Measurements from ENCODE around the gene ADCK2. TPM values are rescaled to one million over a fixed set of nuclear protein-coding genes. Genes with fewer than 3 reads are reported as not detected.
A peak's percentile ranks its signal among the peaks of the same experiment; 100 is the strongest.
"Not testable (repeated sequence)": the region's sequence is repeated elsewhere in the genome, so short reads cannot be mapped to it uniquely, and the experiment has no call there.

The ADCK2 gene, protein sequence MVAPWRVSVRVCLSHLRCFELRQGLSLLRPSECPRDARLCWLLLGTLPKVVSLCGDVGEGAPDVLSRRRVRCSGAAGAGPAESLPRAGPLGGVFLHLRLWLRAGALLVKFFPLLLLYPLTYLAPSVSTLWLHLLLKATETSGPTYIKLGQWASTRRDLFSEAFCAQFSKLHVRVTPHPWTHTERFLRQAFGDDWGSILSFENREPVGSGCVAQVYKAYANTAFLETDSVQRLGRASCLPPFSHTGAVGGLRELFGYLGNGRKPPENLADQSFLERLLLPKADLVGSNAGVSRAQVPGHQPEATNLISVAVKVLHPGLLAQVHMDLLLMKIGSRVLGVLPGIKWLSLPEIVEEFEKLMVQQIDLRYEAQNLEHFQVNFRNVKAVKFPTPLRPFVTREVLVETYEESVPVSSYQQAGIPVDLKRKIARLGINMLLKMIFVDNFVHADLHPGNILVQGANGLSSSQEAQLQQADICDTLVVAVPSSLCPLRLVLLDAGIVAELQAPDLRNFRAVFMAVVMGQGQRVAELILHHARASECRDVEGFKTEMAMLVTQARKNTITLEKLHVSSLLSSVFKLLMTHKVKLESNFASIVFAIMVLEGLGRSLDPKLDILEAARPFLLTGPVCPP
- 16.1 and 17.3 TPM in 2 replicates for total RNA-seq (2014; rRNA removed; shearing (Covaris generic))

DNA sequence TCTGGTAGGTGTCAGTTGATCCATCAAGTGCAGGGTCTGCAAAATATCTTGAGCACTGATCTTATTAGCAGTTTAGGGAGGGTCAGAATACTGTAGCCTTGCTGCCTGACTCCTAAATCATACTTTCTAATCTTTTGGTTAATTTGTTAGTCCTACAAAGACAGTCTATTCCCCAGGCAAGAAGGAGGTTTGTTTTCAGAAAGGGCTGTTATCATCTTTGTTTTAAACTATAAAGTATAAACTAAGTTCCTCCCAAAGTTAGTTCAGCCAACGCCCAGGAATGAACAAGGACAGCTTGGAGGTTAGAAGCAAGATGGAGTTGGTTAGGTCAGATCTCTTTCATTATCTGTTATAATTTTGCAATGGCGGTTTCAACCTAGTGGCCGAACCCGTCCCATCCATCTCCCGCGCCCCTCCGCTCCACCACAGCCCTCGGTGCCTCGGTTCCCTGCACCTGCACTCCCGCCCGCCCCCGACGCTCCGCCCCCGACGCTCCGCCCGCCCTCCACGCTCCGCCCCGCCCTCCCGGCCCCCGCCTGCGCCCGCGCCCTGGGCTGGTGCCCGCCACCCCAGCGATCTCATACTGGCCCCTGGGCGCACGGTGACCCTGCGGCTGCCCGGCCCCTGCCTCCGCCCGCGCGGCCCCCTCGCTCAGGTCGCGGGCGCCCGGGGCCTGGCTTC lies at the start of gene ADCK2:
Gene ADCK2, plus strand, starts transcription at position 564 of the 681 bp plus-strand sequence. CDS start 386 bp downstream, outside the sequence.
- Histone ChIP-seq H3K4me3 (peak within 1 kb of the TSS; percentile 68), H3K9me3 (replicated peaks) (no peaks in the 10 kb centered on the region), H3K4me1 (peaks cover 3% of the 10 kb centered on the region; the same call in 1 of the 2 replicates), H3K27ac (no peak within 1 kb of the TSS), H3K36me3 (no peaks in the 10 kb centered on the region), H3K27me3 (no peaks in the 10 kb centered on the region)
- DNase-seq, result peak; percentile 34 to 62

DNA sequence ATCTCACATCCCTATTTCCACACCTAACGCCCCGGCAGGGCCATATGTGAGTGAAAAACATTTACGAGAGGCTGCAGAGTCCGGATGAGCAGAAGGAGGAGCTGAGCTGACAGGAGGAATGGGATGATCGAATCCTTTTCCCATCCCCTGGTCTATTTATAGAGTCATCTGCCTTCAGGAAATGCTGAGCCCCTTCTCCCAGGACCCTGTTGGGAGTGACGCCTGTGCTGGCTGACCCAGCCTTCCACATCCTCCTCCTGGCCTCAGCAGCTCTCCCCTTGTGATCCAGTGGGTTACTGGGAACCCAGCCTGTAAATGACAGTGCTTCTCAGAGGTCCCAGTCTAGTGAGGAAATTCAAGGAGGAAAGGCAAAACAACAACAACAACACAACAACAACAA lies 48.8 kb upstream of the ADCK2 start:
- Histone ChIP-seq H3K27me3 (no peaks in the 10 kb centered on the region), H3K4me3 (no peak overlapping the region), H3K27ac (no peak overlapping the region), H3K9me3 (replicated peaks) (no peaks in the 10 kb centered on the region), H3K4me1 (peaks cover 18% of the 10 kb centered on the region), H3K36me3 (no peaks in the 10 kb centered on the region)
- DNase-seq, result no peak

DNA sequence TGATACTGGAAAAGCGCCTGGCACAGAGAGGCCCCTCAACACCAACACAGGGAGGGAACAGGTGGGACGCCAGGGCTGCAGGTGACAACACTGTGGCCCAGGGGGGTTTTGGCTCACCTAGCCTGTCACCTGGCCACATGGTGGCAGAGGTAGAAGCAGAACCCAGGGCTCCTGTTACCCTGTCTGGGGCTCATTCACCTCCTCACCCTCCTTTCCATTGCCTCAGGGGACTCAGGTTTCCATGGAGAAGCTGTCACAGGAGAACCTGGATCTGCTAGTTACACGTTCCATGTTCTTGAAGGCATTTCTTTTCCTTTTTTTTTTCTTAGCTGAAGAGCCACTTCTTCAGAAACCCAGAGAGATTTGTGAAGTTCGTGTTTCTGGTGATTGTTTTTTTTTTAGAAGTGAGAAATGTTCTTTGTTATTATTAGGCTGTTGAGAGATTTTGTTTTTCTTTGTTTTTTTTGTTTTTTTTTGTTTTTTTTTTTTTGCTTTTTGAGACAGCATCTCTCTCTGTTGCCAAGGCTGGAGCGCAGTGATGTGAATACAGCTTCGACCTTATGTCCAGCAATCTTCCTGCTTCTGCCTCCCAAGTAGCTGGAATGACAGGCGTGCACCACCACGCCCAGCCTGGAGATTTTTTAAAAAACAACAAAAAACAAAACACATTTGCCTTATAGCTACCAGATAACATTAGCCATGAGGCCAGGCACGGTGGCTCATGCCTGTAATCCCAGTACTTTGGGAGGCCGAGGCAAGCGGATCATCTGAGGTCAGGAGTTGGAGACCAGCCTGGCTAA lies 48.2 kb upstream of the ADCK2 start:
- H3K27me3 ChIP-seq, result no peaks in the 10 kb centered on the region
- H3K4me3 ChIP-seq, result no peak overlapping the region
- DNase-seq, result no peak
- H3K4me1 ChIP-seq, result peaks cover 18% of the 10 kb centered on the region
- H3K36me3 ChIP-seq, result no peaks in the 10 kb centered on the region
- peak overlapping the region; percentile 79; the same call in 1 of the 2 replicates for H3K27ac ChIP-seq
- no peaks in the 10 kb centered on the region for H3K9me3 ChIP-seq (replicated peaks)

DNA sequence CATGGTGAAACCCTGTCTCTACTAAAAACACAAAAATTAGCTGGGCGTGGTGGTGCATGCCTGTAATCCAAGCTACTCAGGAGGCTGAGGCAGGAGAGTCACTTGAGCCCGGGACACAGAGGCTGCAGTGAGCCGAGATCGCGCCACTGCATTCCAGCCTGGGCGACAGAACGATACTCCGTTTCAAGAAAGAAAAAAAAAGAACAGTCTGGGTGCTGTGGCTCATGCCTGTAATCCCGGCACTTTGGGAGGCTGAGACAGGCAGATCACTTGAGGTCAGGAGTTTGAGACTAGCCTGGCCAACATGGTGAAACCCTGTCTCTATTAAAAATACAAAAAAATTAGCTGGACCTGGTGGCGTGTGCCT lies 47.6 kb upstream of the ADCK2 start:
- H3K27ac ChIP-seq, result peak overlapping the region; percentile 79; the same call in 1 of the 2 replicates
- not testable (repeated sequence) for H3K9me3 ChIP-seq (replicated peaks); H3K27me3 ChIP-seq; DNase-seq; H3K36me3 ChIP-seq; H3K4me3 ChIP-seq
- peaks cover 18% of the 10 kb centered on the region for H3K4me1 ChIP-seq

DNA sequence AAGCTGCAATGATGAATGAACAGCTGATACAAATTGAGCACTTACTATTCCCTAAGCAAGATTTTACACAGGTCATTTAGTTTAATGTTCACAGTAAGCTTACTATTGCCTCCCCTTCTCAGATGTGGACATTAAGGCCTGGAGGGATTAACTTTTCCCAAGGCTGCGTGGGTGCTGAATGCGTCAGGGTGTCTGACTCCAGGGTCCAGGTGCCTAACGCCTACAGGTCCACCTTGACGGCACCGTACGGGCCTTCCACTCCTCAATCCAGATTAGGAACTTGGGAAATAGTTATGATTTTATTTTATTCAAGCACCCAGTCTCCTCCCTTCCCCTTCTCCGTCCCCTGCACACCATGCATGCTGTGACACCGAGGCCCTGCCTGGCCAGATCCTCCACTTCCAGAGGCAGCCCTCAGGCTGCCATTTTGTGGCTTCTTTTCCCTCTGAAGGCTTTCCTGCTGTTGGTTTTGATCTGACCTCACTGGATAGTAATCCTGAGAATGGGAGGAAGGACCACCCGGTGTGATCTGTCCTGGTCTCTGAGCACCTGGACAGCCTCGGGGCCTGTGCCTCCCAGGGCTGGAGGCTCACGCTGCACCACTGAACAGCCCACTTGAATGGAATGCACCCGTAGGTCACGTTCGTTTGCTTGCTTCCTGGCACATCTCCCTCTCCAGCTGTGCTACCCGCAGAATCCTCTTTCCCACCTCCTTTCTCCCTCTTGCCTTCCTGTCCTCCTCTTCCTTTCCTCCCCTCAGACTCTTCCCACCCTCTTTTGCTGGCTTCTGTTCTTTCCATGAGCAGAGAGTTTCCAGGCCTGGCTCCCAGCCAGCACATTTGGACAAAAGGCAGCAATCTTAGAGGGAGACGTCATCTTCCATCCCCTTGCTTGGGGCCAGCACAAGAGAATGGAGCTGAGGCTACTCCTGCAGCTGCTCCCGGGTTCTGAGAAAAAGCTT lies 46.6 kb upstream of the ADCK2 start:
- peak; percentile 98 to 99 for DNase-seq
- Histone ChIP-seq H3K36me3 (no peaks in the 10 kb centered on the region), H3K27me3 (no peaks in the 10 kb centered on the region), H3K4me1 (peaks cover 18% of the 10 kb centered on the region), H3K27ac (peak overlapping the region; percentile 79), H3K9me3 (replicated peaks) (no peaks in the 10 kb centered on the region), H3K4me3 (no peak overlapping the region)

DNA sequence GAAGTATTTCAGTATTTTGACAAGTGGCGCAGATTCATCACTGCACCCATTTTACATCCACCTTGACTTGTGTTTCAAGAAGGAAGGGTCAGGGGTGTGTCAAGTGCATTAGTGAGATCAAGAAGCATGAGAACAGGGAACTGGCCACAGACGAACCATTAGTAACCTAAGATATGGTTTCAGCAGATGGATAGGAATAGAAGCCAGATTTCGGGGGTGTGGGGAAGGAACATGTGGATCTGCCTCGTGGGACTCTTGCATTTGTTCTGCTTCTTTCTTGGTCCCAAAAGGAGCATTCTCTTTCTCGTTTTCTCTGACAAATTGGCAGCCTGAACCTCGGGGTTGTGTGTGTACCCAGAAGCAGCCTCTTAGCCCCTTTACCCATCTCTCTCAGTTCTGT lies 41.7 kb upstream of the ADCK2 start:
- Histone ChIP-seq H3K4me1 (peaks cover 17% of the 10 kb centered on the region), H3K9me3 (replicated peaks) (no peaks in the 10 kb centered on the region), H3K27ac (no peak overlapping the region), H3K36me3 (no peaks in the 10 kb centered on the region; the same call in 1 of the 2 replicates), H3K27me3 (no peaks in the 10 kb centered on the region), H3K4me3 (no peak overlapping the region)
- DNase-seq, result no peak

DNA sequence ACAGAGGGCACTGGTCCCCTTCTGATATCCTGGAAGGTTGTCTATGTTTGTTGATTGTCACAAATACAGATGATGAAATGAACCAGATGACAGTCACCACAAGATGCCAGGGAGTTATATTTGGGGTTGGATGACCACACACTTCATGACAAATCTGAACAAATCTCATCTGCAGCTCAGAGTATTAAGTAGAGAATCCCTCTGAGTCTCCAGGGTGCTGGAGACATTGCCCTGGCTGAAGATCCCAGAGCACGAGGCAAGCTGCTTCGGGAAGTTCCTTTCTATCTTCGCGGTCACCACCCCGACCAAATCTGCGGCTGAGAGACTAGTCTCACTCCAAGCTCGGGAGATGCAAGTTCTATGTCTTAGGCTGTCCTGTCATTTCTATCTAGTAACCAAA lies 41.1 kb upstream of the ADCK2 start:
- peaks cover 15% of the 10 kb centered on the region for H3K4me1 ChIP-seq
- no peaks in the 10 kb centered on the region for H3K9me3 ChIP-seq (replicated peaks)
- DNase-seq, result no peak
- no peak overlapping the region for H3K27ac ChIP-seq
- no peak overlapping the region for H3K4me3 ChIP-seq
- H3K36me3 ChIP-seq, result no peaks in the 10 kb centered on the region; the same call in 1 of the 2 replicates
- no peaks in the 10 kb centered on the region for H3K27me3 ChIP-seq

DNA sequence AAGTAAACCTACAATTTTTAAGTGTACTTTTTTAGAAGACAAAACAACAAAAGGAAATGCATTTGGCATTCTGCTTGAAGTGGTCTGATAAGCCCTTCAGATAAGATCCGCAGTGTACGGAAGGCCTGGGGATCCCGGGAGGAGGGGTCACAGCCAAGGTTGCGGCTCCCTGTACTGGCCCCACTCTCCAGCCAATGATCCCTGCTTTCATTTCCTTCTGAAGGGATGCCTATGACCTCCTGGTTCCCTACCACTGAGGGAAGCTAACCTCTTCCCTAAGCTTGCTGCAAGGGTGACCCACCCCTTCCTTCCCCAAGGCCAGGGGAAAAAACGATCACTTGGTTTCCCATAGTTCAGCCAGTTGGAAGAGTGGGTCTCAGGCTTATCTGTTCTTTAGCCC lies 37.4 kb upstream of the ADCK2 start:
- Histone ChIP-seq H3K36me3 (no peaks in the 10 kb centered on the region; the same call in 1 of the 2 replicates), H3K27me3 (no peaks in the 10 kb centered on the region), H3K27ac (no peak overlapping the region), H3K4me1 (peaks cover 12% of the 10 kb centered on the region), H3K9me3 (replicated peaks) (no peaks in the 10 kb centered on the region), H3K4me3 (no peak overlapping the region)
- DNase-seq, result no peak

DNA sequence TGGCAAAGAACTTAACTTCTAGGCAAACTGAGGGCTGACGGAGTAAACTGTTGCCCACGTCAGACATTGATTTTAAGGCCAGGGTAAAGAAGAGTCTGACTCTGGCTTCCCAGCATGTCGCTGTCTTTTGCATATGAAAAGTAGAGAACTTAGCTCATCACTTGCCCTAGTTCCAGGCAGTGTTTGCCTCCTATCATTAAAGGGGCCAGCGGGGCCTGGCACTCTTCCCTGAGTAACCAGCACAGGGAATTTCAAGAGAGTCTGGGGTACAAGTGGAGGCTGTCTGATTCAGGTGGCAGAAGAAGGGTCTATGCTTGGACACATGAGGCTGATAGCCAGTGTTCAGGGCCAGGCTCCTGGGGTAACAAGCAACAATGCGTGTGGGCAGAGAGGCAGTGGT lies 36.9 kb upstream of the ADCK2 start:
- Histone ChIP-seq H3K4me3 (no peak overlapping the region), H3K27ac (no peak overlapping the region), H3K27me3 (no peaks in the 10 kb centered on the region), H3K36me3 (no peaks in the 10 kb centered on the region; the same call in 1 of the 2 replicates), H3K9me3 (replicated peaks) (no peaks in the 10 kb centered on the region), H3K4me1 (peaks cover 12% of the 10 kb centered on the region)
- no peak for DNase-seq

DNA sequence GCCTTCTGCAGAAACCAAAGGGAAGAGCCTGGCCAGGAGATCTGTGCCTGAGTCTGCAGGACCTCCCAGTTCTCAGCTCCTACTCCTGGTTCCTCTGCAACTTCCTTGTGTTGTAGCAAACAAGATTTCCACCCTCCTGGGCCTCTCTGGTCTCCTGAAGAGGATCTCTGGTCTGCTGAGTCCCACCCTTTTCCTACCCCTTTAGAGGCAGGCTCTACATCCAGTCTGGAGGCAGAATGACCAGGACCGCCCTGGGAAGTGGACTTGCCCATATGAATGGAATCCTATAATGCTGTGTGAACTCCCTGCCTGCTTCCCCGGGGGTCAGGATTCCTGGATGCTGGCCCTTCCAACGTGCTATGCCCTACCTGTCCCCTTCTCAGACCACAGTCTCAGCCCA lies 35.3 kb upstream of the ADCK2 start:
- H3K9me3 ChIP-seq (replicated peaks), result no peaks in the 10 kb centered on the region
- no peaks in the 10 kb centered on the region; the same call in 1 of the 2 replicates for H3K36me3 ChIP-seq
- no peak overlapping the region for H3K27ac ChIP-seq
- no peak overlapping the region for H3K4me3 ChIP-seq
- no peak for DNase-seq
- no peaks in the 10 kb centered on the region for H3K27me3 ChIP-seq
- H3K4me1 ChIP-seq, result peaks cover 8% of the 10 kb centered on the region

DNA sequence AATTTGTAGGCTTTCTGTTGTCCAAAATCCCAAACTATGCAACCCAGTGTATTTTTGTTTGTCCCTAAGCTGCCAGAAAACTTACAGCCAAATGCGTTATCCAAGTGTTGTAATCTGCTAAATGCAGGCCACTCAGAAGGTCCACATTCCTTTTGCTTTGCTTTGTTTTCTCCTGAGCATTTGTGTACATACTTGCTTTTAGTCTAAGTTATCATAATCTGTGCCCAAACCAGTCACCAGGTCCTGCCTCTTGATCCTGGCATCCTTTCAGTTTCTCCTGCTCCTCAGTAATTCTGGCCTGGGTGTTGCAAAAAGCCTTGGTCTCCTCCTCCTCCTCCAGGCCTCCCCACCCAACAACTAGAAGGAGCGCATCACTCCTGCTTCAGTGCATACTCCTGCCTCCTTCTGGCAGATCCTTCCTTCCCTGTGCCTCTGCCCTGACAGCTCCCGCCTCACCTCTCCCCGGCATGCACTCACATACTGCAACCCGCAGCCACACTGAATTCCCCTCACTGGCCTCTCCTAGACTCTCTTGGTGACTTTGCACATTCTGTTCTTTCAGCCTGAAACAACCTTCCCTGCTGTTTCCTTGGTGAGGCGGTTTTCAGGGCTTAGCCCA lies 34.5 kb upstream of the ADCK2 start:
- Histone ChIP-seq H3K9me3 (replicated peaks) (no peaks in the 10 kb centered on the region), H3K36me3 (no peaks in the 10 kb centered on the region; the same call in 1 of the 2 replicates), H3K27ac (no peak overlapping the region), H3K27me3 (no peaks in the 10 kb centered on the region), H3K4me3 (no peak overlapping the region), H3K4me1 (peaks cover 7% of the 10 kb centered on the region; the same call in 1 of the 2 replicates)
- DNase-seq, result no peak

DNA sequence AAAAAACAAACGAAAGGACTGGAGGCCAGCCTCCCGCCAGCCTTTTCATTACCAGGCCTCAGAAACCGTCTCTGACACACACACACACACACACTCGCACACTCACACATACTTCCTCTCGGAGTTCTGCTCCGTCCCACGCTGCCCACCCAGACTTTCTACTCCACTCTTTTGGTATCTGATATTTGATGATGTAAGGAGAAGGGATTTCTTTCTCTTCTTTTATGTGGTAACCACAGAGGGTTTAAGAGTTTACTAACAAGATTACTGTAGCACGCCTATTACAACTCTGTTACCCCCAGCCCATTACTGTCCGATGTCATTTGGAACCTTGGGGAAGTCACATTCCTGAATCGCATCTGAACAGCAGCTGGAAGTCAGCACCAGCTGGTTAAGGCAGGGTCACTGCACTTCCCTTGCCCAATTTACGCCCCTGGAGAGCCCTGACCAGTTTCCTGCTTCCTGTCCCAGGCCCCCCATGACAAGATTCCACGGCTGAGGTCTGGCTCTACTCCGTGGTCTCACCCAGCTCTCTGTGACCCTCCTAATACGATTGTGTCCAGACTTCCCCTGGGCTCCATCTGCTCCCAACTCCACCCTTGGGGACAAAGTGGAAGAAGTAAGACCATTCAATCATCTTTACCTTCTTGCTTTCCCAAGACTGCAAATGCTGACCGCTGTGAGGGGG lies 33.2 kb upstream of the ADCK2 start:
- DNase-seq, result peak; percentile 83 to 85
- H3K27me3 ChIP-seq, result no peaks in the 10 kb centered on the region
- H3K36me3 ChIP-seq, result no peaks in the 10 kb centered on the region; the same call in 1 of the 2 replicates
- peak overlapping the region; percentile 78 for H3K4me3 ChIP-seq
- H3K4me1 ChIP-seq, result peaks cover 7% of the 10 kb centered on the region; the same call in 1 of the 2 replicates
- peak overlapping the region; percentile 81 for H3K27ac ChIP-seq
- no peaks in the 10 kb centered on the region for H3K9me3 ChIP-seq (replicated peaks)

All from SJCRH30 (cell line).